Measurements from ENCODE around the gene ANAPC16.
"Not testable (repeated sequence)": the region's sequence is repeated elsewhere in the genome, so short reads cannot be mapped to it uniquely, and the experiment has no call there.

Gene ANAPC16

GRCh38 chr10:72277340-72277995 lies 61.7 kb downstream of the ANAPC16 start:
- no peak for DNase-seq (ENCODE audit: low spot score)
- no peak for FAIRE-seq

- FAIRE-seq (no peak), DNase-seq (ENCODE audit: low spot score) (no peak)
These were observed 62.3 kb downstream of the ANAPC16 start for GRCh38 chr10:72277996-72278667.

- no peak for DNase-seq (ENCODE audit: low spot score)
- FAIRE-seq = no peak
These were observed 63.0 kb downstream of the ANAPC16 start for GRCh38 chr10:72278668-72279393.

GRCh38 chr10:72279587-72279986 lies 63.8 kb downstream of the ANAPC16 start:
- FAIRE-seq; DNase-seq (ENCODE audit: low spot score): not testable (repeated sequence)

DNA sequence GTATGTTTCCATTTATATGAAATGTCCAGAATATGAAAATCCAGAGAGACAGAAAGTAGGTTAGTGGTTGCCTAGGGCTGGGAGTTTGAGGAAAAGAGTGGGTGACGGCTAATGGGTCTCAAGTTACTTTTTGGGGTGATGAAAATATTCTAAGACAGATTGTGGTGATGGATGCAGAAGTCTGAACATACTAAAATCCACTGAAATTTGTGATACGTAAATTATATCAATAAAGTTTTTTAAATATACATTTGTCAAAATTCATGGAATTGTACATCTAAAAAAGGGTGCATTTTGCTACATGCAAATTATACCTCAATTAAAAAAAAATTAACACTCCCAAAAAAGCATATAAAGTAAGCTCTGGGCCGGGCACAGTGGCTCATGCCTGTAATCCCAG lies 67.3 kb downstream of the ANAPC16 start:
- DNase-seq (ENCODE audit: low spot score) (no peak), FAIRE-seq (no peak)

Data from urothelium cell line (cell line).